Pons (tissue), 1 donor: ENCODE data around the gene KDM4D.
A peak's percentile ranks its signal among the peaks of the same experiment; 100 is the strongest.
"Not testable (repeated sequence)": the region's sequence is repeated elsewhere in the genome, so short reads cannot be mapped to it uniquely, and the experiment has no call there.

Experiments used
- DNase-seq: peaks from one replicate; pipeline ENCODE4 v3.0.0-alpha.2; 2016; ENCODE audit warnings: low spot score

Gene KDM4D

DNA sequence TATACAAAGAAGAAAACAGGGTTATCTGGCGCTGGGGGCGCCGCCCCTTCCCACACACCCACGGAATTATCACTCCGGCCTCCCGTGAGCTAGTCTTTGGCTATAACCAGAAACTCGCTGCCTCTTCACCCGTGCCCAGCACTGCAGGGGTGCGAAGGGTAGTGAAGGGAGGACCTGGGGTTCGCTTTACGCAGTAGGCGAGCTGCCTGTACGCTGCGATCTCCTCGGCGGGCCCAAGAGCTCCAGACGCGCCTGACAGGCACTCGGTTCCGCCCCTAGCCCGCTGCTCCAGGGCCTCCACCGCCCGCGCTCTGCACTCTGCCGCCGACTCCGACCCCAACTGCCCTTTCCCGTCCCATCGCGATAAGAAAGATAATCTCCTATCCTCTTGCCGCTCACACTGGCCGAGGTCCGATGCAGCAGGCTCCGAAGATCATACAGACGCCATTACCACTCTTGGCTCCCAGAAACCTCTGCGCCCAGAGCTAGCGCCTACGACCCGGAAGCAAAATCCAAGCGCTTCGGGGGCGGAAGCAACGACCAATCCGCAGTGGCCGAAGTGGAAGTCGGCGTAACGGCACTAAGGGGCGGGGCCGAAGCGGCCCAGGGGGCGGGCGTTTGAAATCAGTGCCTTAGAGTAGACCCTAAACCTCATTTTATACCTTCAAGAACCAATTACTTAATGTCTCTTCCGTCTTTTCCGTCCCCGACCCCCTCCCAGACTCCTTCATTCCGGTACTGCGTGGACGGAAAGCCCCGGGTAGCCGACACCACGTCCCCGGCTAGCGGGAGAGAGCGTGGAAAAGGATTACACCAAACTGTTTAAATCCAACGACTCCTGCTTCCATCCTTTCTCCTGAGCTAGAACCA is at the start of gene KDM4D, which contains the start of gene CWC15:
Gene KDM4D (plus strand): TSS at position 611 of the 870 bp plus-strand sequence. CDS start 23,664 bp downstream, outside the sequence.
Gene CWC15 (minus strand): TSS at position 458 of the 870 bp plus-strand sequence. CDS start 1,371 bp downstream, outside the sequence.
- DNase-seq = peak; percentile 95

GRCh38 chr11:94924171-94924572 is 49.3 kb upstream of the KDM4D start:
- no peak for DNase-seq

- DNase-seq = no peak
These were observed 48.9 kb upstream of the KDM4D start for GRCh38 chr11:94924612-94925011.

DNA sequence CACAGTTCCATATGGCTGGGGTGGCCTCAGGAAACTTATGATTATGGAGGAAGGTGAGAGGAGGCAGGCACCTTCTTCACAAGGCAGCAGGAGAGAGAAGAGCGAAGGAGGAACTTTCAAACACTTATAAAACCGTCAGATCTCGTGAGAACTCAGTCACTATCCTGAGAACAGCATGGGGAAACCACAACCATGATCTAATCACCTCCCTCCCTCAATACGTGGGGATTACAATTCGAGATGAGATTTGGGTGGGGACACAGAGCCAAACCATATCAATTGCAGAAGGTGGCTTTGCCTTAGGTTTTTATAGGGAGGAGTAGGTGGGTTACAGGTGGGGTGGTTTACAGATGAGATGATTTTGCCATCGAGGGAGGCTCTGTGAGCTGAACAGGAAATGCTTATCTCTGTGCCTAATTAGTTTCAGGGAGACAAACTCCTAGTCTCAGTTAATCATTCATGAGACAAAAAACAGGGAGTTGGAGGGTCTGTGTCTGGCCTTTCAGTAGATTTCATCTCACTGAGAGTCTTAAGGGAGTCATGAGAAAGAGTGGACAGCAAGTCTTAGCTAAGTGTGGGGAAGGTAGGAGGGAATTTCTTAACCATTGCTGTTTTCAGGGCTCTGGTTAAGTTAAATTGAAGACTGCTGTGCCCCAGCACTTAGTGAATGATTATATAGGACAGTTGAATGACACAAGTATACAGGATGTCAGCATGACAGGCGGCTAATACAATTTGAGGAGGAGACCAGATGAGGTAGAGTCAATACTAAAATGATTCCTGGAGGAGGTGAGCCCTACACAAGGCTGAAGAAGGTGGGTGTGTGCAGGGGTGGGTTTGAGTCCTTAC is 47.9 kb upstream of the KDM4D start:
- no peak for DNase-seq

DNA sequence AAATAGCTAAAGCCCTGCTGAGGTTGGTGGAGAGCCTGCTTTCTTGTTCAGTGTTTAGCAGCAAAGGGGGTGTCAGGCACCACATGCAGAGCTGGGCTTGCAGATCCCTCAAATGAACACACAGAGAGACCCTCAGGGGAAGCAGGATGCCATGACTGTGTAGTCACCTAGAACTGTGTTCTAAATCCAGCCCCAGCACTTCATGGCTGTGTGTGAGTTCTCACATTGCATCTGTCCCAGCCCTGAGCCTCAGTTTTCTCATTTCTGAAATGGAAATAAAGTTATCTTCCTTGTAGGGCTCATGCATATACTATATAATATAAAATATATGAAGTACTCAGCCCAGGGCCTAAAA is 47.3 kb upstream of the KDM4D start:
- DNase-seq = no peak

GRCh38 chr11:94926698-94927237 is 46.7 kb upstream of the KDM4D start:
- DNase-seq = peak; percentile 67

DNA sequence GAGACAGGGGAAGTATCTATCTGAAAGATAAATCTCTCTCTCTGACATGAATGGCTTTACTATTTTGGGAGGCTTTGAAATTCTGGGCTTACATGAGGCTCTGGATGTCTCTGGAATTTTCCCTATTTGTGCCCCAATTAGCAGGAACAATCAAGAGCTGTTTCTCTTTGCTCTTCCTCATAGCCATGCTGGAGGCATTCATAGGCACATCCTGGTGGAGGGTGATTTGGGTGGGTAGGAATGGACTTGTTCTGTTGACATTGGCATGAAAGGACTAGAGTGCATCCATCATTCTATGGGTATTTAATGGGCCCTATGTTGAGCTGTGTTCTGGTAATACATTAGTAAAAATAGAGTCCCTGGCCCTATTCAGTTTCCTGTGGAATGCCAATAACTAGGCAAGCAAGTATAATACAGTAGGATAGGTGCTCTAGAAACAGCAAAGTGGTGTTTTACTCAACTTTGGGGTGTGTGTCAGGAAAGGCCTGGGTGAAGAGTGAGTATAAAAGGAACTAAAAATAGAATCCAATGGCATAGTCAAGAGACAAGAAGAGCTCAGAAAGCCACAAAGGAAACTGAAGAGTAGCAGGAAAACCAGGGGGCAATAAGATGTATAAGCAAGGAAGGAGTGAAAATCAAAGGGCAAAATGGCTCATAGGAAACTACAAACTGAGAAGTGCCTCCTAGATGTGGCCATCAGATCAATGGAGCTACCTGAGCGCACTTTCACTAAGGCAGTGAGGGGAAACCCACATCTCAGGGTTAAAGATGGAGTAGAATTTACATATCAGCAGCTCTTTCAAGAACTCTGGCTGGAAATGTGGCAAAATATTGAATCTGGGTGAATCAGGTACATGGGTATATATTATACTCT is 45.2 kb upstream of the KDM4D start:
- DNase-seq = no peak

DNA sequence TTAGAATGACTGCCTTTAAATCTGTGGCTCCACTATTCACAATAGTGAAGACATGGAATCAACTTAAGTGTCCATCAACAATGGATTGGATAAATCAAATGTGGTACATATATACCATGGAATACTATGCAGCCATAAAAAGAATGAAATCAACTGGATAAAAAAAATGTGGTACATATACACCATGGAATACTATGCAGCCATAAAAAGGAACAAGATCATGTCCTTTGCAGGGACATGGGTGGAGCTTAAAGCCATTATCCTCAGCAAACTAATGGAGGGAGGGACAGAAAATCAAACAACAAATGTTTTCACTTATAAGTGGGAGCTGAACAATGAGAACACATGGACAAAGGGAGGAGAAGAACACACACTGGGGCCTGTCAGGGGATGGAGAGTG is 41.4 kb upstream of the KDM4D start:
- not testable (repeated sequence) for DNase-seq

GRCh38 chr11:94932503-94932902 is 41.0 kb upstream of the KDM4D start:
- no peak for DNase-seq

- peak; percentile 46 for DNase-seq
These were observed 40.0 kb upstream of the KDM4D start for GRCh38 chr11:94933223-94934130.

DNA sequence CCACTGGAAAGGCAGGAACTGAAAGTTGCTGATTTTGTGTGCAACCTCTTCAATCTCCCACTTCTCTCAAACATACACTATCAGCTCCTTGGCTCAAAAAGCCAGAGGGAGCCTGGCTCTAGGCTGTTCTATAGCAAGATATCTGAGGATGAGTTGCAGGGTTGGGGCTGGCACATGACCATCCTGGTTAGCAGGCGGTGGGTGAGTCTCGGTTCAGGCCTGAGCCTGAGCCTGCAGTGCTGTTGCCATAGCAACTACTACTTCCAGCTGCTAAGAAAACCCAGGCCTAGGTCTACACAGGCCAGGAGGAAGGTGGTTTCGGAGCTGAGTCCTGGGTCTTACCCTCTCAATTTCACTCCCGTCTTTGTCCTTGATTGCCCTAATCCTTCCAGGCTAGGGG is 39.1 kb upstream of the KDM4D start:
- DNase-seq = no peak

GRCh38 chr11:94934846-94935245 is 38.7 kb upstream of the KDM4D start:
- DNase-seq = no peak

DNA sequence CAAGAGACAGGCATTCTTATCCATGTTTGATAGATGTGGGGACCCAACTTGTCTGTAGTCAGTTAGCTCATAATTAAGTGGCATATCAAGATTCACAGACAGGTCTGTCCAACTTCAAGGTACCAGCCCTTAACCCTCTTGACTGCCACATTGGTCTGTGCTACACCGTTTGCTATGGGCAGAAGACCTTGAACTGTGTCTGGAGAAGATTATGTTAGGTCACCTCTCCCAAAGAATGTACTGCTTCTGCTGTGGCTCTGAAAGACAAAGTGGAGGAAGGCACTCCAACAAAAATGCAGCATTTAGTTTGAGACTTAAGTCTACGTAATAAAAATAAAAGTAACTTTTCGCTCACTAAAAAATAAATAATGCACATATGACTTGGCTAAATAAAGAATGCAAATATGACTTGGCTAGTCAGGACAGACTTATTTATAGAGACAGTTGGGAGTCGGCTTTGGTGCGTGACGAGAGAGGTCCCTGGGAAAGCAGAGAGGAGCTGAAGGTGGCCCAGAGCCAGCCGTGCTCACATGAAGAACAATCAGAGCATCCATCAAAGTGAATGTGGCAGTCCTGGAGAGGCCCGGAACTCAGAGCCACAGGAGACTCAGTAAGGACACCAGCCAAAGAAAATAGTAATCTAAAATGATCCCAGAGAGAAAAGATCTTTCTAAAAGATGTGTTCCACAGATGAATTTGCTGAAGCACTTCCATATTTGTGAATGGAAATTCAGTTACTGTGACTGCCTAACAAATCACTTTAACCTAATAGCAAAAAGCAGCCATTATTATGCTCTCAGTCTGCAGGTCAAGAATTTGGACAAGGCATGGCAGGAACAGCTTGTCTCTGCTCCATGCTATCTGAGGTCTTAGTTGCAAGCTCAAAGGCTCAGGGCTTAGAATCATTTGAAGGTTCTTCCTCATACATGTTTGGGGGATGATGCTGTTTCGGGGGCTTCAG is 35.1 kb upstream of the KDM4D start:
- DNase-seq = peak; percentile 52

DNA sequence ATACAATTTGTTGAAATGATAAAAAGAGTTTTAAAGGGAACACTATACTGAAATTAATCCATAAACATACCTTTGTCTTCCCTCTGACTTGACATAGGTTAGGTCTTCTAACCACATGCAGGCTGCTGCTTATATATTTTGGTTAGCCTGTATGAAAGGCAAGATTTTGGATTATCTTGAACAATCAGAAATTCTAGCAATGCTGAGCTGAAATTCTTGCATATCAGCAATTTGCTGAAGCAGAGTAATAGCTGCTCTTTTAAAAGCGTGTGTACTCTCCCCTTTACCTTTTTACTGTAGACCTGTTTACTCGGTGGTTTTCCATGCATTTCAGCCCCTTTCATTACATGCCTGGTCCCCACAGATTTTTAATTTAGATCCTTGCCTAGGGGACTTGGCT is 34.2 kb upstream of the KDM4D start:
- DNase-seq = no peak

DNA sequence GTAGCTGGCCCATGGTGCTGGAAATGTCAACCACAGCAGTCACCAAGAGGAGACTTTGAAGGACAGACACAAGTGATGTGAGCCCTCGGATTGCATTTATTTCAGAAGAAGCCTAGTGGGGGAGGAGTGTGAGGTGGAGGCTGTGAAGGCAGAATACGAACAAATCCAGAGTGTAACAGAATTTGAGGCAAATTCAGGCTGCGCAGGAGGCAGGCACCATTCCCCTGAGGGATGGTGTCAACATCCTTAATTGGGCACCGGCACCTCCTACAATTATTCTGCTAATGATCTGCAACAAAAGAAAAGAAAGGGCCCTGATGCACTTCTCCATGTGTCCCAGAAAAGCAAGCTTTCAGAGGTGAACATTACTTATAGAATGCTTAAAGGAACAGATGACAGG is 32.4 kb upstream of the KDM4D start:
- no peak for DNase-seq

- no peak for DNase-seq
These were observed 26.7 kb upstream of the KDM4D start for GRCh38 chr11:94946812-94947211.

- no peak for DNase-seq
These were observed 25.4 kb upstream of the KDM4D start for GRCh38 chr11:94948070-94948617.

DNA sequence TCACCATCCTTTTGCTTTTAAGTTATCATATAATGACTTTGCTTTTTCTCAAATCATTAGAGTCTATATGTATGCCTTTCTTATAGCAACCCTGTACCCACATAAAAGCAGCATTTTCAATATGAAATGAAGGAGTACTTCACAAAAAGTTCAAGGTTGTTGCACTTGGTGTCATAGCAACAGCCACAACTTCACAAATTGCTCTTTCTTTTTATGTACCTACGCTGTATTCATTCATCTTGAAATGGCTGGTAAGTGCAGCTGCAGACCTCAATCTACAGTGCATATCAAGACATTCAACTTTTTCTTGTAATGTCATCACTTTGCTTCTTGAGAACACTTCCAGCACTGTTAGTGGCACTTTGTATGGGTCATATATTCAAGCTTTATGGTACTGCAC is 18.8 kb upstream of the KDM4D start:
- no peak for DNase-seq

DNA sequence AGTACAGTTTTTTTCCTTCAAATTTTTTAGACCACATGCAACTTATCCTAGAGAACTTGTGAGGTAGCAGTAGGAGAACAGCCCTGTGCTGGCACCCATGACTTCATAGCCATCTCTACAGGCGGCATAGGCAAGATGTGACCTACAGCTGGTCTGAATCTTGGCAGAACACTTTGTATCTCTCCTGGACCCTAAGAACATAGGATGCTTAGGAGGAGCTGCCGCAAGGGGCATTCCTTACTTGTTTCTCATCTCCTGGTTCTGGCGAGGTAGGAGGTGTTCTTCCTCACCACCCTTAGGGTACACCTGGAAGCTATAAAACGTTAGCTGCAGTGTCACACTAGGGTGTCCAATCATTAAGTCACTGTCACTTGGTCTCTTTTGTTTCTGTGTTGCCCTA is 16.5 kb upstream of the KDM4D start:
- no peak for DNase-seq
